Sigmoid colon (tissue), 7 donors: ENCODE measurements around the gene RNF157. TPM values are rescaled to one million over a fixed set of nuclear protein-coding genes. Genes with fewer than 3 reads are reported as not detected.

Experiments
- DNase-seq: peaks from one replicate; pipeline ENCODE4 v3.0.0-alpha.2; 2019
- H3K27ac ChIP-seq, 4 donors: fragments of 200-600 bp; sonication (generic); one replicate each; pipeline ENCODE4 v1.5.1; 2016 to 2019; ENCODE audit warnings: mild to moderate bottlenecking in 1 of 4
- H3K27me3 ChIP-seq, 3 donors: fragments of 200-600 bp; sonication (generic); one replicate each; pipeline ENCODE4 v1.5.1; 2019; ENCODE audit warnings: mild to moderate bottlenecking in 1 of 3
- H3K36me3 ChIP-seq, 4 donors: fragments of 200-600 bp; sonication (generic); one replicate each; pipeline ENCODE4 v1.5.1; 2016 to 2019
- H3K4me1 ChIP-seq, 4 donors: fragments of 200-600 bp; sonication (generic); one replicate each; pipeline ENCODE4 v1.5.1; 2017 to 2019
- H3K4me3 ChIP-seq, 4 donors: fragments of 200-600 bp; sonication (generic); one replicate each; pipeline ENCODE4 v1.5.1; 2017 to 2019; ENCODE audit warnings: mild to moderate bottlenecking in 2 of 4, moderate library complexity in 1 of 4
- H3K9me3 ChIP-seq, 4 donors: fragments of 200-600 bp in 3 of 4; sonication (generic) in 3 of 4; one replicate each; pipeline versions ENCODE4 v1.5.1 to v1.6.1; 2013 to 2019
- CTCF ChIP-seq, 4 experiments: fragments of 450-650 bp in 3 of 4; fragments of 200-600 bp in 1 of 4; IDR thresholded peaks; one replicate each; pipeline ENCODE4 v1.5.1; 2016 to 2019; ENCODE audit warnings: antibody characterized with exemption in 4 of 4, mild to moderate bottlenecking in 3 of 4, moderate library complexity in 2 of 4
- EP300 ChIP-seq, 4 donors: sonication (generic); formaldehyde crosslinking; IDR thresholded peaks; one replicate each; pipeline ENCODE4 v1.6.1; 2017; ENCODE audit warnings: antibody characterized with exemption in 4 of 4
- POLR2A ChIP-seq, 2 donors: fragments of 450-650 bp; IDR thresholded peaks; one replicate each; pipeline ENCODE4 v1.6.1; 2016; ENCODE audit warnings: antibody characterized with exemption in 2 of 2, mild to moderate bottlenecking in 2 of 2, moderate library complexity in 2 of 2
- POLR2AphosphoS5 ChIP-seq, 4 donors: sonication (generic); formaldehyde crosslinking; IDR thresholded peaks; one replicate each; pipeline ENCODE4 v1.6.1; 2017; ENCODE audit warnings: antibody characterized with exemption in 4 of 4
- WGBS, 2 donors: extraction: QIAGEN DNeasy Blood & Tissue Kit; methylation state at CpG; one replicate each; pipeline ENCODE4 v1.1.7; 2013; 5-methylcytosine and 5-hydroxymethylcytosine counted together
- intact Hi-C: fragments of 100-400 bp; cut with DNase I; formaldehyde crosslinking; loops from one replicate; pipeline ENCODE4 v1.15.1; 2023
- polyA plus RNA-seq, 3 donors: library from polyadenylated mRNA; stranded (reverse); fragments of 200-250 nt; gene quantifications; one replicate each; pipeline ENCODE4 v1.2.3, GENCODE V29; 2013
- total RNA-seq, 4 donors: library from RNA; depleted of rRNA; stranded (reverse); fragments of >200 nt; gene quantifications; one replicate each; pipeline ENCODE4 v1.1.0, GENCODE V29; 2016
- donor health status: healthy with polysubstance abuse.
- donor health status: Bipolar disorder and iron deficiency.
- donor health status: healthy.

Gene RNF157
- total and polyA plus RNA-seq, 7 donors = 3.1 to 29.5 (median 6.0) TPM

- intact Hi-C loops = loop anchor here (10.0 kb wide), 1 partner anchor 179 kb away; the partner anchor contains the start of gene CDK3
- Histone ChIP-seq H3K27me3 (no peaks in the 10 kb centered on the region), H3K27ac (no peak overlapping the region), H3K4me1 (peaks cover 0 to 4% (median 0%) of the 10 kb centered on the region in 4 donors), H3K9me3 (no peaks in the 10 kb centered on the region), H3K36me3 (no peaks in the 10 kb centered on the region), H3K4me3 (no peak overlapping the region)
- WGBS, 2 donors = 77 to 88% methylated on average over 2 of the region's 2 CpGs
- TF ChIP-seq CTCF (IDR thresholded peaks at IDR 0.05) (no peak), POLR2A (IDR thresholded peaks at IDR 0.05) (no peak), POLR2AphosphoS5 (IDR thresholded peaks at IDR 0.05) (no peak), EP300 (IDR thresholded peaks at IDR 0.05) (no peak)
- no peak for DNase-seq
Observed at GRCh38 chr17:76184290-76184689, 56.0 kb downstream of the RNF157 start.

- peak overlapping the region in 1 of 4 donors; percentile 7 for H3K27ac ChIP-seq
- peaks cover 0 to 4% (median 0%) of the 10 kb centered on the region in 4 donors for H3K4me1 ChIP-seq
- 15 to 18% methylated on average over 11 of the region's 11 CpGs for WGBS, 2 donors
- DNase-seq = peak; percentile 93
- peak in 1 of 4 donors; percentile 9 for TF ChIP-seq POLR2AphosphoS5 (IDR thresholded peaks at IDR 0.05)
- TF ChIP-seq CTCF (IDR thresholded peaks at IDR 0.05) = peak; percentile 80 to 91 (median 86)
- TF ChIP-seq POLR2A (IDR thresholded peaks at IDR 0.05) = no peak
- TF ChIP-seq EP300 (IDR thresholded peaks at IDR 0.05) = no peak
- intact Hi-C loops = loop anchor here (1.0 to 10.0 kb wide), 2 partner anchors 97 to 177 kb away; partner anchors contain the start of gene CDK3
- no peak overlapping the region for H3K4me3 ChIP-seq
- no peaks in the 10 kb centered on the region for H3K9me3 ChIP-seq
- H3K27me3 ChIP-seq = no peaks in the 10 kb centered on the region
- no peaks in the 10 kb centered on the region for H3K36me3 ChIP-seq
Observed at GRCh38 chr17:76182016-76182764, 58.1 kb downstream of the RNF157 start.

GRCh38 chr17:76179496-76180467, 60.5 kb downstream of the RNF157 start:
- Histone ChIP-seq H3K9me3 (no peaks in the 10 kb centered on the region), H3K4me1 (peaks cover 0 to 4% (median 0%) of the 10 kb centered on the region in 4 donors), H3K27ac (no peak overlapping the region), H3K4me3 (no peak overlapping the region), H3K27me3 (no peaks in the 10 kb centered on the region), H3K36me3 (no peaks in the 10 kb centered on the region)
- TF ChIP-seq POLR2AphosphoS5 (IDR thresholded peaks at IDR 0.05) (no peak), CTCF (IDR thresholded peaks at IDR 0.05) (no peak), EP300 (IDR thresholded peaks at IDR 0.05) (no peak), POLR2A (IDR thresholded peaks at IDR 0.05) (no peak)
- 77 to 83% methylated on average over 6 of the region's 6 CpGs for WGBS, 2 donors
- DNase-seq = no peak
- intact Hi-C loops = loop anchor here (10.0 kb wide), 1 partner anchor 175 kb away; the partner anchor contains the start of gene CDK3

- Histone ChIP-seq H3K4me1 (no peaks in the 10 kb centered on the region), H3K27me3 (no peaks in the 10 kb centered on the region), H3K36me3 (no peaks in the 10 kb centered on the region), H3K4me3 (no peak overlapping the region), H3K27ac (no peak overlapping the region), H3K9me3 (no peaks in the 10 kb centered on the region)
- TF ChIP-seq CTCF (IDR thresholded peaks at IDR 0.05) (no peak), POLR2AphosphoS5 (IDR thresholded peaks at IDR 0.05) (no peak), EP300 (IDR thresholded peaks at IDR 0.05) (no peak), POLR2A (IDR thresholded peaks at IDR 0.05) (no peak)
- 84 to 88% methylated on average over 10 of the region's 10 CpGs for WGBS, 2 donors
- no peak for DNase-seq
- intact Hi-C loops = no loop called here
Observed at GRCh38 chr17:76178124-76178523, 62.2 kb downstream of the RNF157 start.
